CD4-positive, alpha-beta memory T cell (primary cell): ENCODE measurements around the gene SLC35E3. TPM values are rescaled to one million over a fixed set of nuclear protein-coding genes. Genes with fewer than 3 reads are reported as not detected.

Experiments
- CTCF ChIA-PET: fragments of 350-600 bp; sonication (Branson Sonifier 250); formaldehyde crosslinking; loops from one replicate; lab custom pipeline; 2021; ENCODE audit warnings: inconsistent platforms; ENCODE audit not compliant: partially characterized antibody; lab: Charles Lee
- POLR2A ChIA-PET: fragments of 350-600 bp; sonication (Branson Sonifier 250); formaldehyde crosslinking; loops from one replicate; lab custom pipeline; 2021; ENCODE audit not compliant: partially characterized antibody; lab: Charles Lee
- DNase-seq, 5 donors: peaks; one replicate each; pipeline versions ENCODE4 v3.0.0 to v3.0.0-alpha.2; 2020 to 2022; ENCODE audit warnings: mixed read lengths in 1 of 5
- H3K27ac ChIP-seq: one replicate; pipeline ENCODE4 v1.7.0; 2013; ENCODE audit warnings: low read depth, low read length
- H3K27me3 ChIP-seq: 2 replicates; pipeline ENCODE4 v1.7.0; 2013; ENCODE audit warnings: mild to moderate bottlenecking, low read length, moderate library complexity; ENCODE audit not compliant: insufficient read depth
- H3K36me3 ChIP-seq: 2 replicates; pipeline ENCODE4 v1.7.0; 2013; ENCODE audit warnings: mild to moderate bottlenecking, low read length, moderate library complexity; ENCODE audit not compliant: insufficient read depth
- H3K4me1 ChIP-seq: 2 replicates; pipeline ENCODE4 v1.7.0; 2013; ENCODE audit warnings: mild to moderate bottlenecking, low read length, moderate library complexity; ENCODE audit not compliant: insufficient read depth
- H3K4me3 ChIP-seq, 2 donors: one replicate each; pipeline ENCODE4 v1.7.0; 2013; ENCODE audit warnings: low read length in 2 of 2, mild to moderate bottlenecking in 1 of 2
- H3K9me3 ChIP-seq, 2 donors: one replicate each; pipeline ENCODE4 v1.7.0; 2013; ENCODE audit warnings: low read length in 2 of 2, control low read depth in 1 of 2; ENCODE audit not compliant: control insufficient read depth in 1 of 2
- H3K27ac Mint-ChIP-seq, 7 donors: one replicate each; pipeline ENCODE4 v1.8.0; 2020 to 2021; ENCODE audit warnings: mixed read lengths in 7 of 7, mild to moderate bottlenecking in 6 of 7, inconsistent platforms in 3 of 7, moderate library complexity in 3 of 7
- H3K27me3 Mint-ChIP-seq, 2 donors: one replicate each; pipeline ENCODE4 v1.8.0; 2020 to 2021; ENCODE audit warnings: mixed read lengths in 2 of 2
- H3K36me3 Mint-ChIP-seq, 2 donors: one replicate each; pipeline ENCODE4 v1.8.0; 2020 to 2021; ENCODE audit warnings: mixed read lengths in 2 of 2, inconsistent platforms in 1 of 2, mild to moderate bottlenecking in 1 of 2
- H3K4me1 Mint-ChIP-seq, 4 donors: one replicate each; pipeline ENCODE4 v1.8.0; 2020 to 2021; ENCODE audit warnings: mixed read lengths in 4 of 4, mild to moderate bottlenecking in 1 of 4
- H3K4me3 Mint-ChIP-seq, 8 donors: one replicate each; pipeline ENCODE4 v1.8.0; 2020 to 2021; ENCODE audit warnings: mixed read lengths in 8 of 8, mild to moderate bottlenecking in 7 of 8, moderate library complexity in 6 of 8, inconsistent platforms in 3 of 8
- H3K9me3 Mint-ChIP-seq, 8 donors: one replicate each; pipeline ENCODE4 v1.8.0; 2020 to 2021; ENCODE audit warnings: mixed read lengths in 8 of 8, mild to moderate bottlenecking in 5 of 8, inconsistent platforms in 3 of 8, moderate library complexity in 1 of 8
- intact Hi-C: fragments of 100-400 bp; cut with micrococcal nuclease; formaldehyde crosslinking; loops from one replicate; pipeline ENCODE4 v1.15.1; 2023
- polyA plus RNA-seq, 2 donors: library from polyadenylated mRNA; unstranded; fragments of 300-500 nt; fragmentation: Illumina TruSeq; gene quantifications; one replicate each; pipeline ENCODE4 v1.2.3, GENCODE V29; 2021
- total RNA-seq, 2 experiments: library from RNA; stranded (reverse); gene quantifications; one replicate each; pipeline ENCODE4 v1.2.3, GENCODE V29; 2021

Gene SLC35E3
- total and polyA plus RNA-seq, 4 experiments from 2014 or later: 6.1 to 11.5 (median 8.0) TPM

- intact Hi-C loops: loop anchor here (1.0 to 5.0 kb wide), 4 partner anchors 60 to 389 kb away; partner anchors contain the start of genes NUP107 and RAP1B
Measured at GRCh38 chr12:68746572-68747180, 700 bp downstream of the SLC35E3 start.

GRCh38 chr12:68749443-68749842 is 3.5 kb downstream of the SLC35E3 start:
- H3K4me3 Mint-ChIP-seq: no peak overlapping the region
- Histone ChIP-seq H3K9me3 (no peaks in the 10 kb centered on the region), H3K27me3 (no peaks in the 10 kb centered on the region), H3K4me1 (peaks cover 21% of the 10 kb centered on the region), H3K36me3 (peaks cover 8% of the 10 kb centered on the region), H3K4me3 (no peak overlapping the region), H3K27ac (no peak overlapping the region)
- no peaks in the 10 kb centered on the region for H3K9me3 Mint-ChIP-seq
- no peak for DNase-seq
- no peaks in the 10 kb centered on the region for H3K27me3 Mint-ChIP-seq
- CTCF ChIA-PET: no interaction called here
- POLR2A ChIA-PET: no interaction called here
- intact Hi-C loops: loop anchor here (5.0 kb wide), 1 partner anchor 392 kb away; no protein-coding TSS in a partner anchor
- H3K27ac Mint-ChIP-seq: peak overlapping the region in 2 of 7 donors; percentile 6 to 8
- peaks cover 34 to 41% of the 10 kb centered on the region in 2 donors for H3K36me3 Mint-ChIP-seq
- H3K4me1 Mint-ChIP-seq: peaks cover 24 to 44% (median 33%) of the 10 kb centered on the region in 4 donors

More at GRCh38 chr12:68746572-68747180, 700 bp downstream of the SLC35E3 start:
- Histone ChIP-seq H3K4me3 (peak overlapping the region; percentile 74 to 78), H3K27me3 (no peaks in the 10 kb centered on the region), H3K9me3 (no peaks in the 10 kb centered on the region), H3K36me3 (no peaks in the 10 kb centered on the region), H3K27ac (peak overlapping the region; percentile 69), H3K4me1 (peaks cover 21% of the 10 kb centered on the region)
- peak overlapping the region; percentile 32 to 97 (median 92) for H3K27ac Mint-ChIP-seq
- H3K36me3 Mint-ChIP-seq: peaks cover 16 to 29% of the 10 kb centered on the region in 2 donors
- ChIA-PET POLR2A (interaction anchor here (0.6 to 4.3 kb wide), 12 partner anchors 10 to 1477 kb away, joined by 3 to 93 read pairs (median 5); partner anchors contain the start of genes CAND1, MDM2 and RAP1B), CTCF (interaction anchor here (0.6 to 2.5 kb wide), 5 partner anchors 62 to 410 kb away, joined by 3 to 16 read pairs (median 3); partner anchors contain the start of gene MDM2)
- H3K4me3 Mint-ChIP-seq: peak overlapping the region; percentile 92 to 99 (median 98)
- H3K27me3 Mint-ChIP-seq: no peaks in the 10 kb centered on the region
- H3K9me3 Mint-ChIP-seq: no peaks in the 10 kb centered on the region
- DNase-seq: peak in 2 of 5 donors; percentile 4 to 48
- peaks cover 26 to 46% (median 35%) of the 10 kb centered on the region in 4 donors for H3K4me1 Mint-ChIP-seq

- no peaks in the 10 kb centered on the region for H3K9me3 Mint-ChIP-seq
- Histone ChIP-seq H3K27ac (no peak overlapping the region), H3K27me3 (no peaks in the 10 kb centered on the region), H3K4me1 (peaks cover 21% of the 10 kb centered on the region), H3K36me3 (peaks cover 8% of the 10 kb centered on the region), H3K4me3 (no peak overlapping the region), H3K9me3 (no peaks in the 10 kb centered on the region)
- H3K4me1 Mint-ChIP-seq: peaks cover 24 to 44% (median 33%) of the 10 kb centered on the region in 4 donors
- ChIA-PET CTCF (no interaction called here), POLR2A (no interaction called here)
- peak overlapping the region in 1 of 7 donors; percentile 6 for H3K27ac Mint-ChIP-seq
- no peak for DNase-seq
- intact Hi-C loops: loop anchor here (5.0 kb wide), 1 partner anchor 393 kb away; no protein-coding TSS in a partner anchor
- H3K27me3 Mint-ChIP-seq: no peaks in the 10 kb centered on the region
- peaks cover 38 to 45% of the 10 kb centered on the region in 2 donors for H3K36me3 Mint-ChIP-seq
- H3K4me3 Mint-ChIP-seq: no peak overlapping the region
Measured at GRCh38 chr12:68749861-68750260, 3.9 kb downstream of the SLC35E3 start.

- POLR2A ChIA-PET: interaction anchor here (3.5 kb wide), 1 partner anchor 57 kb away, joined by 8 read pairs; the partner anchor contains the start of gene MDM2
Measured at GRCh38 chr12:68750506-68750905, 4.5 kb downstream of the SLC35E3 start.

GRCh38 chr12:68755536-68756243 is 9.7 kb downstream of the SLC35E3 start:
- Mint-ChIP-seq H3K4me1 (peaks cover 0 to 2% (median 0%) of the 10 kb centered on the region in 4 donors), H3K27ac (no peak overlapping the region), H3K9me3 (no peaks in the 10 kb centered on the region), H3K36me3 (peaks cover 56 to 65% of the 10 kb centered on the region in 2 donors), H3K27me3 (no peaks in the 10 kb centered on the region), H3K4me3 (no peak overlapping the region)
- no peak overlapping the region for H3K27ac ChIP-seq
- no peaks in the 10 kb centered on the region for H3K27me3 ChIP-seq
- H3K4me1 ChIP-seq: no peaks in the 10 kb centered on the region
- DNase-seq: no peak
- no peak overlapping the region for H3K4me3 ChIP-seq
- H3K36me3 ChIP-seq: peaks cover 12% of the 10 kb centered on the region
- ChIA-PET POLR2A (interaction anchor here (0.6 kb wide), 1 partner anchor 16 kb away, joined by 4 read pairs; no protein-coding TSS in a partner anchor), CTCF (no interaction called here)
- no peaks in the 10 kb centered on the region for H3K9me3 ChIP-seq
- intact Hi-C loops: no loop called here

More at GRCh38 chr12:68750506-68750905, 4.5 kb downstream of the SLC35E3 start:
- H3K4me1 ChIP-seq: peaks cover 21% of the 10 kb centered on the region
- no peak overlapping the region for H3K4me3 Mint-ChIP-seq
- CTCF ChIA-PET: no interaction called here
- H3K36me3 ChIP-seq: peaks cover 10% of the 10 kb centered on the region
- H3K27me3 ChIP-seq: no peaks in the 10 kb centered on the region
- no peaks in the 10 kb centered on the region for H3K9me3 ChIP-seq
- peak overlapping the region in 1 of 7 donors; percentile 3 for H3K27ac Mint-ChIP-seq
- intact Hi-C loops: no loop called here
- DNase-seq: no peak
- peaks cover 45 to 52% of the 10 kb centered on the region in 2 donors for H3K36me3 Mint-ChIP-seq
- no peak overlapping the region for H3K27ac ChIP-seq
- no peaks in the 10 kb centered on the region for H3K9me3 Mint-ChIP-seq
- no peak overlapping the region for H3K4me3 ChIP-seq
- H3K4me1 Mint-ChIP-seq: peaks cover 24 to 40% (median 31%) of the 10 kb centered on the region in 4 donors
- no peaks in the 10 kb centered on the region for H3K27me3 Mint-ChIP-seq

- H3K4me3 ChIP-seq: no peak overlapping the region
- Mint-ChIP-seq H3K4me3 (no peak overlapping the region), H3K9me3 (no peaks in the 10 kb centered on the region), H3K27ac (no peak overlapping the region), H3K4me1 (no peaks in the 10 kb centered on the region), H3K27me3 (no peaks in the 10 kb centered on the region), H3K36me3 (peaks cover 55 to 68% of the 10 kb centered on the region in 2 donors)
- no peaks in the 10 kb centered on the region for H3K4me1 ChIP-seq
- ChIA-PET CTCF (no interaction called here), POLR2A (no interaction called here)
- no peak for DNase-seq
- peaks cover 5% of the 10 kb centered on the region for H3K36me3 ChIP-seq
- no peaks in the 10 kb centered on the region for H3K9me3 ChIP-seq
- no peak overlapping the region for H3K27ac ChIP-seq
- intact Hi-C loops: no loop called here
- H3K27me3 ChIP-seq: no peaks in the 10 kb centered on the region
Measured at GRCh38 chr12:68759852-68760251, 13.9 kb downstream of the SLC35E3 start.
